Stimulated activated CD4-positive, alpha-beta T cell treated with anti-CD3 and anti-CD28 coated beads, Interleukin-12 subunit alpha, Interleukin-12 subunit beta, amount 100 ng/mL, for 48 hours (primary cell): Measurements from ENCODE around the gene RBKS.
"Not testable (repeated sequence)": the region's sequence is repeated elsewhere in the genome, so short reads cannot be mapped to it uniquely, and the experiment has no call there.

Experiments
- DNase-seq, 3 donors: peaks; one replicate each; pipeline ENCODE4 v3.0.0-alpha.2; 2020; ENCODE audit warnings: low read depth in 2 of 3, low spot score in 1 of 3

Gene RBKS

DNA sequence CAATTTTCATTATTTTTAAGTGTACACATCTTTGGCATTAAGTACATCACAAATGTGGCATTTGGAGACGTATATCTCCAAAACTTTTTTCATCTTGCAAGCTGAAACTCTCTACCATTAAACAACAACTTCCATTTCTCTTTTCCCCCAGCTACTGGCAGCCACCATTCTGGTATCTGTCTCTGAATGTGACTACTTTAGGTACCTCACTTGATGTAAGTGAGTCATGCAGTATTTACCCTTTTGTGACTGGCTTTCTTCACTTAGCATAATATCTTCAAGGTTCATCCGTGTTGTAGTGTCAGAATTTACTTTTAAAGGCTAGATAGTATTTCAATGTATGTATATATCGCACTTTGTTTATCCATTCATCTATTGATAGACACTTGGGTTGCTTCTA is 17.4 kb upstream of the RBKS start:
- no peak for DNase-seq

DNA sequence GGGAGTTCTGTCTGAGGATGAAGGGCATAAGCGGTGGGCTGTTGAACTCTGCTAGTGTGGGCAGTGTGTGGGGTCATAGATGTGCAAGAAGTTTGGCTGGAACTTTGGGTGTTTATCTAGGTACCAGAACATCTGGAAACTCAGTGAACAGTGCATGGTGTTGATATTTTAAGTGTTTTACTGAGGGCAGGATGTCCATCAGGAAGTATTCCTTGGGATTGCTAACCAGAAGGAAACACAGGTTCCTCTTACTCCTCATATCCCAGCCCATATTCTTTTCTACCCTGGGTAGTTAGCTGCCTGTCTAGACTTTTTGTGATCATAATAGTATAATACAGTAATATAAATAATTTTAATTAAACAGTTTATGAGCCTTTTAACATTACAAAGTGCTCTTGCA is 15.9 kb upstream of the RBKS start:
- no peak for DNase-seq

DNA sequence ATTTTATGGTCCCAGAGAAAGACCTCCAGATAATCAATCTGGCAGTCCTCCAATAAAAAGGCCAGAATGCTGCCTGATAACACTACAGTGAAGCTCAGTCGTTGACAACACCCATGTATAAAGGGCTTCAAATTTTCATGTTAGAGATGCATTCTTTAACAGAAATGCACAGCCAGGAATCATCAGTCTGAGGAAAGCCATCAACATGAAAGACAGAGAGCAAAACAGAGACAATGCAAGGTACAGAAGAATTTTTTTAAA is 14.1 kb upstream of the RBKS start:
- no peak for DNase-seq

DNA sequence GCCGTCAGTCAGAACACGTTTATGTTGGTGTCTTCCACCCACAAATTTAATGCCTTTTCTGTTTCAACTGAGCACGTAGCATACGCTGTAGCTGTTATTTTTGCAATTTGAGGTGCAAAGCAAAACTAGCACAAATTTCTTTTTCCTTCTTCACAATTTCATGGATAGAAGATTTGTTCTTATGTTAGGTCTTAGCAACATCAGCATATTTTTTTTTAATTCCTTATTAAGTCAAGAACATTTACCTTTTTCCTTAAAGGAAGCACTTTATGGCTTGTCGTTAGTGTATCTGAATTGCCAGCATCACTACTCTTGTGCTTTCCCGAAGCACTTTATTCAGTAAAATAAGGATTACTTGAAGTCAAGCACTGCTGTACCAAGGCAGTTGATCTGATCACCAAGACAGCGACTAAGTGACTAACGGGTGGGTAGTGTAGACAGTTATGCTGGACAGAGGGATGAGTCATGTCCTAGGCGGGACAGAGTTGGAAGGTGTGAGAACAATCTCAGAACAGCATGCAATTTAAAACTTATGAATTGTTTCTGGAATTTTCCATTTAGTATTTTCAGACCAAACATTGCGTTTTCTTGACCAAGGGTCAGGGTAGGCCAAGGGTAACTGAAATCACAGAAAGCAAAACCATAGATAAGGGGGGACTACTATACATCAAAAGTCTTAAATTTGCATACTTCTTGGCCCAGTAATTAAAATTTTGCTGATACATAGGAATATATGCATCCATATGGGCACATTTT is 13.6 kb upstream of the RBKS start:
- no peak for DNase-seq

DNA sequence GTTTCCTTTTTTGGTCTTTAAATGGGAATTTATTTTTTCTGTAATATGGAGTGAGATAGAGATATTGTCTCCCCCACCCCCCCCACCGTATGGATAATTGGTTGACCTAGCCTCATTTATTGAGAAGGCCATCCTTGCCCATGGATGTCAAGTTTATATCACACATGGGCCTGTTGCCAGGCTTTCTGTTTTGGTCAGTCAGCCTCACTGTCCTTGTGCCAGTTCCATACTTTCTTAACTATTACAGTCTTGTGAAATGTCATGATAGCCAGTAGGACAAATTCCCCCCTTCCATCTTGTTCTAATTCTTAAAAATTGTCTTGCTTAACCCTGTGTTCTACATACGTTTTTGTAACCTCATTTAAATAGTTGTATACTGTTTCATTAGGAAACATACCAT is 12.8 kb upstream of the RBKS start:
- DNase-seq: no peak

DNA sequence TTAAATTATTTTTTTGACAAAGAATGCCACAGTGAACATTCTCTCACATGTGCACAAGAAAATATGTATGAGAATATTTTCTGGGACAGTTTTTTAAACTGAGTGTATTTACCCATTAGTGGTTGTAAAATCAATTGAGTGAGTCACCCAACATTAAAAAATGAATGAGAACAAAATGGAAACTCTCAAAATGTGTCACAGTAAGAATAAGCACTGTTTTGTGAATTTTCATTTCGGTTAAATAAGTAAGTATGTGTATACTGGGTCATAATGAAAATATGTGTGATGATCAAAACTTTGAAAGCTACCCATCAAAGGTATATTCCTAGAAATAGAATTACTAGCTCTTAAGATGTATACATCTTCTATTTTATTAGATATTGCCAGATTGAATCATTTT is 11.9 kb upstream of the RBKS start:
- DNase-seq: no peak

DNA sequence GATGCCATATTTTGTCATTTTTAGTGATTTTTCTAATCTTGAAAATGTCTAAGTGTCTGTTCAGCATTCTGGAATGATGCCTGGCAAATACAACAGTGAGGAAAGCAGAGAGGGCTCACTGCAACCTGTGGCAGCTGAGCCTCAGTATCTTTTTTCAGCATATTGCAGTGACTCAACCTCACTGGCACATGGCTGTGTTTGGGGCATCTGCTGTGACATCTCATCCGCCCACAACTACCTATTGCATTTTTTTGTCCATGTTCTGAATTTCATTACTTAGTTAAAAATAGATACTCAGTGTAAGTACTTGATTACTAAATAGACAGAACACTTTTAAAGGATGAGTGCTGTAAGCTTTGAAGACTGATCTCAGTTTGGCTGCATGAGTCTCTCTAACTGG is 11.0 kb upstream of the RBKS start:
- DNase-seq: peak in 1 of 3 donors; percentile 23

DNA sequence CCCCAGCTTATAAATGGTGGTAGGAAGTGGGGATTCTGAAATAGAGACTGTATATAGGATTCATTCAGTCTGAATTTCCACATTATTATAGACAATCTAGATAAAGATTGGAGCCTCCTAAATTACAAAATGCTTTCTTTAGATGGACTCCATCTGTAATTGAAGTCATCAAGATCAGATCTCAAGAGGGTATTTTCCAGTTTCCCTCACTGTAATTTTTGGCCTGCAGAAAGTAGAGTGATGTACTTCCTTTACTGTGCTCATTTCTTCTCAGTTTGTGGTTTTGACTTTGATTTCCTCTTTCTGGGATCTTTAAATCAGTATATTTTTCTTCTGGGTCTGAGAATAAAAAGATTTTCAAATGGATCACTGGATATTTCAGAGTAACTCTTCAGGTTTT is 7.5 kb upstream of the RBKS start:
- no peak for DNase-seq

DNA sequence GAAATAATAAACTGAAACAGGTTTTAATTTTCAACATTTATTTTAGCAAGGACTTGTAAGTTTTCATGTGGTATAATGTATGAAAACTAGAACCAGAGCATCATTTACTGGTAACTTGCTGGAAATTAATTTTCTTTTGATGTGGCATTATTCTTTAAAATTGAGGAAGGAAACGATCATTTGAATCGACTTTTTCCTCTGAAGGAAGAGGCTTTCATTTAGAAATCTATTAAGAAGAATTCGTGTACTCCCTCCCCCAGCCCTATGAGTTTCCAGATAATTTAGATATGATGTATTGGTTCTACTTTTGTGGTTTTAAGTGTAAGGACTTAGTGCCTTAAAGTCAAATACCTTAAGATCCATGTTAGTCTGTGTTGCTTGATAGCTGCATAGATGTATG is 2.8 kb upstream of the RBKS start:
- DNase-seq: no peak

DNA sequence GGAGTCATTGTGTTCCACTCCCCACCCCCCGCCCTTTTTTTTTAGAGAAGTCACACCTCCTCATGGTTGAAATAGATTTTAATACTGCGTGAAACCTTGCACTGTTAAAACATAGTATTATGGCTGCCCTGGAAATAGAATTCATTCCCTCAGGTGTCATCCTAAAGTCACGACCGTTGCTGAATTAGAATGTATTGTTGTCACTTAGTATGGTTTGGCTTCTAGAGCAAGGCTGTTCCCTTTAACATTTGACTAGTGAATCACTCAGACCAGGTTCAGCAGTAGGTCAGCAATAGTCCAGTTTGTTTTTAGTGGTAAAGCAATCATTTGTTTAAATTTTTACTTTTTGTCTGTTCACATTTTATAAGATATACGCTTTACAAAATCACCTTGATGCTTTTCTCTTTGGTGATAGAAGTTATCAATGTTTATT is 1.5 kb upstream of the RBKS start:
- no peak for DNase-seq

DNA sequence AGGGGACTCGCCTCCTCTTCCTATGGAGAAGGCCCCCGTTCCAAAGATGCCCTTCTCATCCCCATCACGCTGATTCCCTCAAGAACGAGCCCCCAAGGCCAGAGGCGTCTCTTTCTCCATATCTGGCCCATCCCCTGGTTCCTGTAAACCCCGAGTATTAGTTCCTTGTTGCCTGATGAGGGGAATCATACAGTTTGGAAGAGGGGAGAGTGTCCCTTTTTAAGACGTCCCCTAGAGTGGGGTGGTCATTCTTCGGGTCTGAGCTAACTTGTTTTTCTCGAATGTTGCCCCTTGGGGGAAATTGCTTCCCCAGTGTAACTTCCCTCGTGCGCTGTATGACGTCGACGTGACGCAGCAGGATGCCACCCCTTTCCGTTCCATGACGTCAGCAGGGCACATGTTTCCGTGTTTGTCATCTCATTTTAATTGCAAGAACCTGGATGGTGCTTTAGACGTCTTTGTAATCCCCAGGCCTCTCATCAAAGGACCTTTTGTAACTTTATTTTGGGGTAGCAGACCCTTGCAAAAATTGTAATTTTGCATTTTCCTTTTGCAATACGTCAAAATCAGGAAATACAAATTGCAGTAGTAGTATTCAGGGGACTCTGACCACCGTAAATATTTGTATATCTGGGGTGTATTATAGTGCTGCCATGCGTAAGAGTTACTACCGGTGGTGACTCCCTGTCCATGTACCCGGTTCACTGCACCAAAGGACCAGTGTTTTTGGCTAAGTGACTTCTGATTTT is 911 bp upstream of the RBKS start:
- peak; percentile 74 to 83 (median 80) for DNase-seq

DNA sequence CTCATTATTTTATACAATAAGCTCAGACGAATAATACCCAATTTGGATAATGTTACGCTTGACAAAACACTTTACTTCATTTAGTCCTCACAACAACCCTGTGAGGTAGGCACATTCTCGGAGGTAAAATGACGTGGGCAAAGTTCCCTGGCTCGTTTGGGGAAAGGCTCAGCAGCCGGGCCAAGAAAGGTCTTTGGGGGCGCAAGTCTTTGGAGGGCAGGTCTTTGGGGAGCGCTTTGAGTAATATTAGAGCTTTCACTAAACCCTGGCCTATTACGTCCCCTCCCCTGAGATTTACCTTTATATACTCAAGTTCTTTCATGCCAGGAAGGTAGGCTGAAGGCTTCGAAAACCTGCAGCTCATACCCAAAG is 427 bp downstream of the RBKS start:
- no peak for DNase-seq

DNA sequence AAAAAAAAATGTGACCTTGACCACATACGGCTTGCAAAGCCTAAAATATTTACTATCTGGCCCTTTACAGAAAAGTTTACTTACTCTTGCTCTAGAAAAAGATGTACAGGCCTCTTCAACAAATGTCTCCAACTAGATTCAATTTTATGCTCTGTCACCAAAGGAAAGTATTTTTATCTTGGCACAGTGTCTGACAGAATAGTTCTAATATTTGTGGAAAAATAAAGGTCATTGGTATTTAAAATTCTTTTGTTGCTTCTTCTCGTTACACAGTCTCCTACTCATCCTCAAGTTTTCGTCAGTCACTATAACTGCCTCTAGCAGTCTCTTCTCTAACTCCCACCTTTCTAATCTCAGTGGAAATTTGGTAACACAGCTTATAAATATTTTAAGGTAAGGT is 1.4 kb downstream of the RBKS start:
- DNase-seq: no peak

DNA sequence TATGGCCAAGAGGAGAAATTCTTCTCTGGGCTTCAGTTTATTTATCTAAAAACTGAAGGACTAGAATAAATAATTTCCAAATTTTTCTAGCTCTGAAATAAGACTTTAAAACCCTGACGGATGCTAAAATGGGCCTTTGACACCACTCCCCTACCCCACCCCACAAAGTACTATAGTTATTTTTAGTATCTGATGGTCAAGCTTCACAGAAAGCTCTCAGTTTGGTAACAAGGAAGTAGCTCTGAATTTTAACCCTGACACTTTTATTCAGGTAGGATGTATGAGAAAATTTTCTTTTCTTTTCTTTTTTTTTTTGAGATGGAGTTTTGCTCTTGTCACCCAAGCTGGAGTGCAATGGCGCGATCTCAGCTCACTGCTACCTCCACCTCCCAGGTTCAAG is 2.4 kb downstream of the RBKS start:
- DNase-seq: no peak

DNA sequence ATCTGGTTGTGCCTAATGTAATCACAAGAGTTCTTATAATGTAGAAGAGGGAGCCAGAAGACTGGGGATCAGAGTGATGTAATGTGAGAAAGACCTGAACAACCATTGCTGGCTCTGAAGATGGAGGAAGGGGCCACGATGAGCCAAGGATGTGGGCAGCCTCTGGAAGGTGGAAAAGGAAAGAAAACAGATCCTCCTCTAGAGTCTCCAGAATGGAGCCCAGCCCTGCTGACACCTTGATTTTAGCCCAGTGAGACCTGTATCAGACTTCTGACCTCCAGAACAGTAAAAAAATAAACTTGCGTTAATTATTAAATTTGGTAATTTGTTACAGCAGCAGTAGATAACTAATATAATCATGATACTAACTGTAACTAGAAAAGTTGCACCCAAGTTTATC is 3.1 kb downstream of the RBKS start:
- no peak for DNase-seq

DNA sequence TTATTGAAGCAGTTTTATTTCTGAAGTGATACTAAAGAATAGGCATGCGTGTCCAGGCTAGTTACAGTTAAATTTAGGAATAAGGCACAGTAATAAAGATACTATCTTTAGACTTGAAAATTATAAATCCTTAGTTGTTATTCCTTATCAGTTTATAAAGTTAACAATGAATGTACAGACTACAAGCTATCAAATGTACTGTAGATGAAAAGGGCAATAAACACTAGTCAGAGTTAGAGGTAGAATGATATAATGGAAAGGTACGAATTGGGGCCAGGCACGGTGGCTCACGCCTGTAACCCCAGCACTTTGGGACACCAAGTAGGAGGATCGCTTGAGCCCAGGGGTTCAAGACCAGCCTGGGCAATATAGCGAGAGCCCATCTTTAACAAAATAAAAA is 3.9 kb downstream of the RBKS start:
- DNase-seq: no peak

DNA sequence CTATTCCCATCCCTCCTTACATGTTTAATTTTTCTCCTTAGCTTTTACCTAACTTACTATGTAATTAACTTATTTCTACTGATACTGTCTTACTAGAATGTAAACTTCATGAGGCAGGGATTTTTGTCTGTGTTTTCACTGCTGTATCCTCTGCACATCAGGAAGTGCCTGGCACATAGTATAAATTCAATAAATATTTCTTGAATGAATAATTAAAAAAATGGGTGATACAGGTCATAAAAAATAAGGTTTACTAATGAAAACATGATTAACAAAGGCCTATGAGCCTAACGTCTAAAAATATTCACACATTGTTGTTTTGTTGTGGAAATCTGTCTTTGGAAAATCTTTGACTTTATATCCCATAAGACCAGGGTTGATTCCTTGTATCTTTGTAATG is 4.5 kb downstream of the RBKS start:
- no peak for DNase-seq

DNA sequence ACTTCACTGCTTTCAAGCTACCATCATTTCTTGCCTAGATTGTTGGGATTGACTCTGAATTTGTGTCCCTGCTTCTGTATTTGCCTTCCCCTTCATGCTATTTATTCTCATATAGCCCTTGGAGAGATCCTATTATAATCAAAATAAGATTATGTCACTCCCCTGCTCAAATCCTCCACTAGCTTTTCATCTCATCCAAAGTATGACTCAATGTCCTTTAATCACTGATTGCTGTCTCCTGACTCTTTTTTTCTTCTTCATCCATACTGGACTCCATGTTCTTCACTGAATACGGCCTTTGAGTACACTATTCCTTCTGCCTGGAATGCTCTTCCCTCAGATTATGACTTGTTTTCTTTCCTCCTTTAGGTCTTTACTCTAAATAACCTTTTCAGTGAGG is 5.0 kb downstream of the RBKS start:
- DNase-seq: no peak

DNA sequence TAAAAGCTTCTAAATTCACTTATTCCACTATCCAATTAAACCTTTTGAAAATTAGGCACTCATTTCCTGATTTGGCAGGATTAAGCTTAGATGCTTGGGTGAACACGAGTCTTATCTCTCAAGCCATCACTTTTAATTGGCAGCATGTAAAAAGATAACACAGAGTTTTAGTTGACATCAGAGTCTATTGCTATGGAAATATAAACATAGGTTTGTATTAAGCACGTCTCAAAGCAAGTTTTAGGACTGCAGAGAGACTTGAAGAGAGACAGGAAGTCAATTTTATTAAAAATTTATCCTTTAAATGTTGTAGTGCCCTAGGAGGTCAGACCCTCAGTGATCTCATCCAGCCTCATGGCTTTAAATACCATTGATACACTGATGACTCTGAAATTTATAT is 5.6 kb downstream of the RBKS start:
- DNase-seq: no peak

DNA sequence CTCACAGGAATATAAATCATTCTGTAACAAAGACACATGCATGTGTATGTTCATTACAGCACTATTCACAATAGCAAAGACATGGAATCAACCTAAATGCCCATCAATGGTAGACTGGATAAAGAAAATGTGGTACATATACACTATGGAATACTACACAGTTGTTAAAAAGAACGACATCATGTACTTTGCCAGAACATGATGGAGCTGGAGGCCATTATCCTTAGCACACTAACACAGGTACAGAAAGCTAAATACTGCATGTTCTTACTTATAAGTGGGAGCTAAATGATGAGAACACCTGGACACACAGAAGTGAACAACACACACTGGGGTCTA is 7.6 kb downstream of the RBKS start:
- DNase-seq: not testable (repeated sequence)

DNA sequence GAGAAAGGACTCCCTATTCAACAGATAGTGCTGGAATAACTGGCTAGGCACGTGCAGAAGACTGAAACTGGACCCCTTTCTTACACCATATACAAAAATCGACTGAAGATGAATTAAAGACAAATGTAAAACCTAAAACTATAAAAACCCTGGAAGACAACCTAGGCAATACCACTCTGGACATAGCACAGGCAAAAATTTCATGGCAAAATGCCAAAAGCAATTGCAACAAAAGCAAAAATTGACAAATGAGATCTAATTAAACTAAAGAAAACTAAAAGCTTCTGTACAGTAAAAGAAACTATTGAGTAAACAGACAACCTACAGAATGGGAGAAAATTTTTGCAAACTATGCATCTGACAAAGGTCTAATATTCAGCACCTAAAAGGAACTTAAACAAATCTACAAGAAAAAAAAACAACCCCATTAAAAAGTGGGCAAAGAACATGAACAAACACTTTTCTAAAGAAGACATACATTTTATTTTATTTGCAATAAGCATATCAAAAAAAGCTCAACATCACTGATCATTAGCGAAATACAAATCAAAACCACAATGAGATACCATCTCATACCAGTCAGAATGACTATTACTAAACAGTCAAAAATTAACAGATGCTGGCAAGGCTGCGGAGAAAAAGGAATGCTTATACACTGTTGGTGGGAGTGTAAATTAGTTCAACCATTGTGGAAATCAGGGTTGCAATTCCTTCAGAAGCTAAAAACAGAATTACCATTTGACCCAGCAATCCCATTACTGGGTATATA is 8.2 kb downstream of the RBKS start:
- DNase-seq: not testable (repeated sequence)

DNA sequence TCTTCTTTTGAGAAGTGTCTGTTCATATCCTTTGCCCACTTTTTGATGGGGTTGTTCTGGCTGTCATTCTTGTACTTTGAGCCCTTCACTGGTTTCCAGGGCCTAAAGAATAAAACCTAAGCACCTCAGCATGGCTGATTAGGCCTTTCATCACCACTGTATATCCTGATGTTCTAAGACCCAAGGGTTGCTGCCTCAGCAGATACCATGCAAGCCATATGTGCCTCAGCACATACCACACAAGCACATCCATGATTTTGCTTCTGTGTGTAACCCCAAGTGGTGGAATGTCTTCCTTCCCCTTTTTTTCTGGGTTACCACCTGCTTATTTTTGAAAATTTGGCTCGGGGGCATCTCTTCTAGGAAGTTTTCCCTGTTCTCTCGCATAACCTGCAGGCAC is 11.4 kb downstream of the RBKS start:
- DNase-seq: no peak
